ENCODE measurements around the gene KCNIP3.

DNA sequence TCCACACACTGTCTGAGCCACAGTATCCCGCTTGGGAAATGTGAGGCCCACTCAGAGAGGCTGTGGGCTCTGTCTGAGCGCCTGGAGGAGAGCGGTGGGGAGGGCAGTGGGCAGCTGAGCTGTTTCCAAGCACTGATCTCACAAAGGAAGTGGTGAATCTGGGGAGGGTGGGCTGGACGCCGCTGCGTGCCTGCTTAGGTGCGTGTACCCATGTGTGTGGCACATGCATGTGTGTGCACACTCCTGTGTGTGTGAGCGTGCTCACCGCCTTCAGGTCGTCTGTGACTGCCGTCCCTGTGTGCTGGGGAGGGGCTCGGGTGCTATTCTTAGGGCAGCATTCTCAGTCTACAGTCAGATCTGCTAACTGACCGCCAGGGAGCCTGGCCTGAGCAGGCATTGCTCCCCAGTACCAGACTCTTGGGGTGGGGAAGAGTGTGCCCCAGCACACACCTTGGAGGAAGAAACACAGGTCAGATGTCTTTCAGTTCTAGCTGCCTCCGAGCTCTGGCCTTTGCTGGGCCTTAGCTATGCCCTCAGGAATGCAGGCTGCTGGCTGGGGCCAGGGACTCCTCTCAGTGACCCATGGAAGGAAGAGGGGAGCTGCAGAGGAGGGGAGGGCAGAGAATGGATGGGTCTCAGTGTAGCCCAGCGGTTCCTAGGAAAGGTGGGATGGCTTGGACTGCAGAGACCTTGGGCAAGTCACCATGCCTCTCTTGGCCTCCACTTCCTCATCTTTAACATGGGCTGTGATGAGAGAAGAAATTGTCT is 31.4 kb downstream of the KCNIP3 start:
- TF ChIP-seq, protein P1, sequence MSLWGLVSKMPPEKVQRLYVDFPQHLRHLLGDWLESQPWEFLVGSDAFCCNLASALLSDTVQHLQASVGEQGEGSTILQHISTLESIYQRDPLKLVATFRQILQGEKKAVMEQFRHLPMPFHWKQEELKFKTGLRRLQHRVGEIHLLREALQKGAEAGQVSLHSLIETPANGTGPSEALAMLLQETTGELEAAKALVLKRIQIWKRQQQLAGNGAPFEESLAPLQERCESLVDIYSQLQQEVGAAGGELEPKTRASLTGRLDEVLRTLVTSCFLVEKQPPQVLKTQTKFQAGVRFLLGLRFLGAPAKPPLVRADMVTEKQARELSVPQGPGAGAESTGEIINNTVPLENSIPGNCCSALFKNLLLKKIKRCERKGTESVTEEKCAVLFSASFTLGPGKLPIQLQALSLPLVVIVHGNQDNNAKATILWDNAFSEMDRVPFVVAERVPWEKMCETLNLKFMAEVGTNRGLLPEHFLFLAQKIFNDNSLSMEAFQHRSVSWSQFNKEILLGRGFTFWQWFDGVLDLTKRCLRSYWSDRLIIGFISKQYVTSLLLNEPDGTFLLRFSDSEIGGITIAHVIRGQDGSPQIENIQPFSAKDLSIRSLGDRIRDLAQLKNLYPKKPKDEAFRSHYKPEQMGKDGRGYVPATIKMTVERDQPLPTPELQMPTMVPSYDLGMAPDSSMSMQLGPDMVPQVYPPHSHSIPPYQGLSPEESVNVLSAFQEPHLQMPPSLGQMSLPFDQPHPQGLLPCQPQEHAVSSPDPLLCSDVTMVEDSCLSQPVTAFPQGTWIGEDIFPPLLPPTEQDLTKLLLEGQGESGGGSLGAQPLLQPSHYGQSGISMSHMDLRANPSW (CRISPR knock-in tag; IDR thresholded peaks at IDR 0.05) = no peak
- TF ChIP-seq ZNF561 (CRISPR knock-in tag; conservative IDR thresholded peaks at IDR 0.05) = no peak
- TF ChIP-seq NRF1 (conservative IDR thresholded peaks at IDR 0.05 in 1 of 2, IDR thresholded peaks at IDR 0.05 in 1 of 2) = no peak
- no peak for TF ChIP-seq ZFP36 (IDR thresholded peaks at IDR 0.05; ENCODE audit: low read depth, low read length, partially characterized antibody)
- TF ChIP-seq KLF16 (IDR thresholded peaks at IDR 0.05) = no peak

Measured in K562 (cell line).